HG03521 (cell line): Measurements from ENCODE around the gene STAC3.

Experiments
- ATAC-seq: cut with Tn5 transposase; IDR thresholded peaks from one replicate; pipeline ENCODE4 v1.9.1; 2021; ENCODE audit warnings: mild to moderate bottlenecking, moderate library complexity; ENCODE audit not compliant: unreplicated experiment

Gene STAC3

GRCh38 chr12:57255916-57256315, 4.9 kb upstream of the STAC3 start:
- no peak for ATAC-seq

- ATAC-seq = no peak
Measured at GRCh38 chr12:57254506-57255280, 3.7 kb upstream of the STAC3 start.

GRCh38 chr12:57250541-57250940, 446 bp downstream of the STAC3 start:
- ATAC-seq = no peak

- ATAC-seq = no peak
Measured at GRCh38 chr12:57248934-57249742, 1.8 kb downstream of the STAC3 start.

- no peak for ATAC-seq
Measured at GRCh38 chr12:57247041-57247440, 3.9 kb downstream of the STAC3 start.

GRCh38 chr12:57244312-57244696, 6.7 kb downstream of the STAC3 start:
- no peak for ATAC-seq

- no peak for ATAC-seq
Measured at GRCh38 chr12:57243521-57244311, 7.3 kb downstream of the STAC3 start.

GRCh38 chr12:57242691-57243454, 8.1 kb downstream of the STAC3 start:
- no peak for ATAC-seq

GRCh38 chr12:57242329-57242690, 8.7 kb downstream of the STAC3 start:
- ATAC-seq = no peak

GRCh38 chr12:57241402-57242310, 9.3 kb downstream of the STAC3 start:
- no peak for ATAC-seq

GRCh38 chr12:57240926-57241401, 10.0 kb downstream of the STAC3 start:
- ATAC-seq = no peak

- ATAC-seq = no peak
Measured at GRCh38 chr12:57240066-57240921, 10.7 kb downstream of the STAC3 start.

- no peak for ATAC-seq
Measured at GRCh38 chr12:57239587-57240065, 11.4 kb downstream of the STAC3 start.

GRCh38 chr12:57238854-57239554, 12.0 kb downstream of the STAC3 start:
- ATAC-seq = peak; percentile 67

- ATAC-seq = no peak
Measured at GRCh38 chr12:57237932-57238853, 12.8 kb downstream of the STAC3 start.

- ATAC-seq = no peak
Measured at GRCh38 chr12:57237596-57237931, 13.4 kb downstream of the STAC3 start.
